IPS-18c (cell line): Measurements from ENCODE around the gene HNF1B.

Experiments
- H3K4me3 ChIP-seq: 2 replicates; pipeline ENCODE4 v1.7.0; 2013; ENCODE audit warnings: low read depth, mild to moderate bottlenecking, low read length, moderate library complexity; ENCODE audit not compliant: insufficient read depth
- H3K9me3 ChIP-seq: one replicate; pipeline ENCODE4 v1.6.1; 2013; ENCODE audit warnings: mild to moderate bottlenecking, low read length, moderate library complexity; ENCODE audit not compliant: control insufficient read depth, insufficient read depth

HNF1B gene

GRCh38 chr17:37743612-37743874 is 1.3 kb downstream of the HNF1B start:
- peaks cover 4% of the 10 kb centered on the region for H3K9me3 ChIP-seq
- H3K4me3 ChIP-seq: peak overlapping the region; percentile 47

GRCh38 chr17:37742762-37743611 is 1.9 kb downstream of the HNF1B start:
- Histone ChIP-seq H3K9me3 (peaks cover 4% of the 10 kb centered on the region), H3K4me3 (peak overlapping the region; percentile 47)

- H3K9me3 ChIP-seq: peaks cover 4% of the 10 kb centered on the region
- peak overlapping the region; percentile 38; the same call in 1 of the 2 replicates for H3K4me3 ChIP-seq
Measured at GRCh38 chr17:37742116-37742761, 2.6 kb downstream of the HNF1B start.

GRCh38 chr17:37741341-37742115 is 3.3 kb downstream of the HNF1B start:
- Histone ChIP-seq H3K9me3 (peaks cover 4% of the 10 kb centered on the region), H3K4me3 (peak overlapping the region; percentile 38; the same call in 1 of the 2 replicates)

GRCh38 chr17:37740915-37741314 is 3.9 kb downstream of the HNF1B start:
- Histone ChIP-seq H3K9me3 (peaks cover 4% of the 10 kb centered on the region), H3K4me3 (no peak overlapping the region)

GRCh38 chr17:37737971-37738370 is 6.9 kb downstream of the HNF1B start:
- Histone ChIP-seq H3K9me3 (peaks cover 2% of the 10 kb centered on the region), H3K4me3 (no peak overlapping the region)

- H3K4me3 ChIP-seq: no peak overlapping the region
- peaks cover under 1% of the 10 kb centered on the region for H3K9me3 ChIP-seq
Measured at GRCh38 chr17:37737081-37737480, 7.8 kb downstream of the HNF1B start.

GRCh38 chr17:37736428-37736827 is 8.4 kb downstream of the HNF1B start:
- no peaks in the 10 kb centered on the region for H3K9me3 ChIP-seq
- no peak overlapping the region for H3K4me3 ChIP-seq

- Histone ChIP-seq H3K9me3 (no peaks in the 10 kb centered on the region), H3K4me3 (no peak overlapping the region)
Measured at GRCh38 chr17:37735165-37735564, 9.7 kb downstream of the HNF1B start.

- Histone ChIP-seq H3K9me3 (no peaks in the 10 kb centered on the region), H3K4me3 (no peak overlapping the region)
Measured at GRCh38 chr17:37732316-37732715, 12.5 kb downstream of the HNF1B start.

- H3K9me3 ChIP-seq: no peaks in the 10 kb centered on the region
- H3K4me3 ChIP-seq: no peak overlapping the region
Measured at GRCh38 chr17:37731056-37731455, 13.8 kb downstream of the HNF1B start.

GRCh38 chr17:37729905-37730304 is 15.0 kb downstream of the HNF1B start:
- Histone ChIP-seq H3K4me3 (no peak overlapping the region), H3K9me3 (no peaks in the 10 kb centered on the region)

- no peak overlapping the region for H3K4me3 ChIP-seq
Measured at GRCh38 chr17:37726891-37727675, 17.8 kb downstream of the HNF1B start.

GRCh38 chr17:37726248-37726647 is 18.6 kb downstream of the HNF1B start:
- Histone ChIP-seq H3K4me3 (no peak overlapping the region), H3K9me3 (no peaks in the 10 kb centered on the region)

More at GRCh38 chr17:37726891-37727675, 17.8 kb downstream of the HNF1B start:
- H3K9me3 ChIP-seq: no peaks in the 10 kb centered on the region

GRCh38 chr17:37725601-37726146 is 19.2 kb downstream of the HNF1B start:
- no peak overlapping the region for H3K4me3 ChIP-seq
- H3K9me3 ChIP-seq: no peaks in the 10 kb centered on the region

- H3K4me3 ChIP-seq: no peak overlapping the region
- no peaks in the 10 kb centered on the region for H3K9me3 ChIP-seq
Measured at GRCh38 chr17:37725021-37725595, 19.8 kb downstream of the HNF1B start.

- Histone ChIP-seq H3K4me3 (no peak overlapping the region), H3K9me3 (no peaks in the 10 kb centered on the region)
Measured at GRCh38 chr17:37720989-37721388, 23.9 kb downstream of the HNF1B start.
